Endothelial cell of umbilical vein (primary cell): ENCODE data around the gene OGFOD2. TPM values are rescaled to one million over a fixed set of nuclear protein-coding genes. Genes with fewer than 3 reads are reported as not detected.

Experiments used
- BruUV-seq: library from RNA; stranded (reverse); fragments of 400-500 nt; replicated peaks from 2 replicates; lab custom pipeline; 2021; lab: Mats Ljungman, UMichigan
- CTCF ChIA-PET: fragments of 300-600, 350-600 bp; sonication (Branson Sonifier 250); formaldehyde crosslinking; loops from one replicate; lab custom pipeline; 2021; ENCODE audit warnings: antibody characterized with exemption, inconsistent platforms; lab: Charles Lee
- POLR2A ChIA-PET: fragments of 300-600, 350-600 bp; sonication (Branson Sonifier 250); formaldehyde crosslinking; loops from one replicate; lab custom pipeline; 2021; ENCODE audit warnings: antibody characterized with exemption, inconsistent platforms; lab: Charles Lee
- DNase-seq: peaks from one replicate; pipeline ENCODE4 v3.0.0-alpha.2; 2011; ENCODE audit warnings: low read depth, low spot score
- FAIRE-seq: peaks from 2 replicates; lab custom pipeline; 2011; peaks lifted over from hg19 to GRCh38; lab: Jason Lieb, UNC
- H2AFZ ChIP-seq: 2 replicates; pipeline ENCODE4 v1.6.0; 2012; ENCODE audit warnings: low read depth, low read length, control low read depth, inconsistent platforms
- H3K27ac ChIP-seq: 2 replicates; pipeline ENCODE4 v1.5.1; 2011; ENCODE audit warnings: low read depth, mild to moderate bottlenecking, control low read depth, low read length, moderate library complexity; ENCODE audit not compliant: insufficient read depth
- H3K27me3 ChIP-seq, 2 experiments: 2 replicates each; pipeline versions ENCODE4 v1.6.0 to v1.6.1; 2011; ENCODE audit warnings: low read length in 2 of 2, mixed read lengths in 1 of 2; ENCODE audit not compliant: control insufficient read depth in 2 of 2, insufficient read depth in 2 of 2
- H3K36me3 ChIP-seq, 2 experiments: 2 replicates in 1 of 2; 3 replicates in 1 of 2; pipeline ENCODE4 v1.5.1; 2011; ENCODE audit warnings: low read length in 2 of 2, mild to moderate bottlenecking in 1 of 2, moderate library complexity in 1 of 2; ENCODE audit not compliant: control insufficient read depth in 2 of 2, insufficient read depth in 2 of 2; ENCODE audit errors: extremely low read depth in 1 of 2
- H3K4me1 ChIP-seq: 3 replicates; pipeline ENCODE4 v1.5.1; 2011; ENCODE audit warnings: mild to moderate bottlenecking, low read length; ENCODE audit not compliant: control insufficient read depth, insufficient read depth; ENCODE audit errors: extremely low read depth
- H3K4me2 ChIP-seq: 2 replicates; pipeline ENCODE4 v1.6.1; 2011; ENCODE audit warnings: low read length, control low read depth, mixed read lengths; ENCODE audit not compliant: insufficient read depth
- H3K4me3 ChIP-seq, 3 experiments: fragments of 200-600 bp in 1 of 3; sonication (generic), shearing (Covaris generic) in 1 of 3; replicated peaks in 1 of 3; 2 replicates each; pipeline ENCODE4 v1.5.1; 2011 to 2016; ENCODE audit warnings: control low read depth in 3 of 3, low read length in 3 of 3, mild to moderate bottlenecking in 2 of 3, inconsistent platforms in 1 of 3, low read depth in 1 of 3, moderate library complexity in 1 of 3; ENCODE audit not compliant: insufficient read depth in 1 of 3
- H3K79me2 ChIP-seq: 2 replicates; pipeline ENCODE4 v1.6.0; 2012; ENCODE audit warnings: low read length, inconsistent platforms; ENCODE audit not compliant: control insufficient read depth, insufficient read depth
- H3K9ac ChIP-seq: replicated peaks from 2 replicates; pipeline ENCODE3; 2011; ENCODE audit warnings: low read length, control low read depth; ENCODE audit not compliant: insufficient read depth; ENCODE audit errors: extremely low read depth
- H3K9me1 ChIP-seq: replicated peaks from 3 replicates; pipeline ENCODE4 v1.6.0; 2011; ENCODE audit warnings: mild to moderate bottlenecking, low read length; ENCODE audit not compliant: control insufficient read depth, insufficient read depth; ENCODE audit errors: extremely low read depth
- H3K9me3 ChIP-seq: replicated peaks from 2 replicates; pipeline ENCODE4 v1.5.1; 2012; ENCODE audit warnings: low read length, inconsistent platforms; ENCODE audit not compliant: control insufficient read depth, insufficient read depth
- H4K20me1 ChIP-seq: replicated peaks from 2 replicates; pipeline ENCODE3; 2011; ENCODE audit warnings: mild to moderate bottlenecking, low read length; ENCODE audit not compliant: control insufficient read depth, insufficient read depth; ENCODE audit errors: extremely low read depth
- EZH2 ChIP-seq: IDR thresholded peaks from 2 replicates; pipeline ENCODE4 v1.6.1; 2012; ENCODE audit warnings: borderline replicate concordance, low read depth, mild to moderate bottlenecking, moderate library complexity, low read length, inconsistent platforms; ENCODE audit not compliant: severe bottlenecking
- FOS ChIP-seq: IDR thresholded peaks from 2 replicates; pipeline ENCODE4 v1.6.1; 2011; ENCODE audit warnings: mild to moderate bottlenecking, low read length, moderate library complexity, borderline replicate concordance; ENCODE audit not compliant: insufficient read depth
- GATA2 ChIP-seq: IDR thresholded peaks from 2 replicates; pipeline ENCODE4 v1.7.0; 2011; ENCODE audit warnings: low read depth, mild to moderate bottlenecking, moderate library complexity, mixed read lengths, low read length; ENCODE audit not compliant: insufficient read length, insufficient read depth
- JUN ChIP-seq: IDR thresholded peaks from 2 replicates; pipeline ENCODE4 v1.6.1; 2011; ENCODE audit warnings: borderline replicate concordance, low read depth; ENCODE audit not compliant: insufficient read length, insufficient read depth
- MYC ChIP-seq: IDR thresholded peaks from one replicate; pipeline ENCODE4 v1.6.1; 2011; ENCODE audit warnings: mild to moderate bottlenecking, low read depth, low read length
- POLR2A ChIP-seq: IDR thresholded peaks from 2 replicates; pipeline ENCODE4 v1.6.1; 2012; ENCODE audit warnings: low read depth, mild to moderate bottlenecking, control low read depth, low read length
- POLR2AphosphoS5 ChIP-seq: IDR thresholded peaks from 2 replicates; pipeline ENCODE4 v1.6.1; 2012; ENCODE audit warnings: low read depth, mild to moderate bottlenecking, control low read depth, low read length, moderate library complexity; ENCODE audit not compliant: insufficient read depth
- dilution Hi-C: fragments of 300-500 bp; cut with MboI; formaldehyde crosslinking; loops from one replicate; pipeline ENCODE4 v1.15.0; 2019; ENCODE audit warnings: low sequenced_read_pairs; ENCODE audit not compliant: extremely low pct_ligation_motif_present
- intact Hi-C: fragments of 100-400 bp; cut with micrococcal nuclease; formaldehyde crosslinking; loops from one replicate; pipeline ENCODE4 v1.10.0; 2022
- polyA plus RNA-seq, 4 experiments: library from polyadenylated mRNA; depleted of rRNA in 3 of 4; stranded (reverse) in 3 of 4; unstranded in 1 of 4; fragments of >200 nt; gene quantifications; 2 replicates each; pipeline versions ENCODE4 v1.2.1 to v1.2.3, GENCODE V29; 2011 to 2012; ENCODE audit warnings: missing spikeins in 1 of 4
- total RNA-seq: library from RNA; stranded (reverse); gene quantifications from 2 replicates; pipeline ENCODE4 v1.2.3, GENCODE V29; 2021
- TF ChIP-seq, protein P1 (sequence below): IDR thresholded peaks from 2 replicates; pipeline ENCODE4 v1.6.1; 2011; ENCODE audit not compliant: insufficient read depth, insufficient read length
- TF ChIP-seq, protein P2 (sequence below), 2 donors: IDR thresholded peaks; 1 replicate in 1 of 2; 2 replicates in 1 of 2; pipeline ENCODE4 v1.5.1; 2011; ENCODE audit warnings: low read length in 2 of 2, mild to moderate bottlenecking in 2 of 2, moderate library complexity in 2 of 2, control low read depth in 1 of 2, inconsistent platforms in 1 of 2, low read depth in 1 of 2; ENCODE audit not compliant: insufficient read depth in 1 of 2; ENCODE audit errors: extremely low read depth in 1 of 2

Gene OGFOD2
- total and polyA plus RNA-seq, 2 donors (not counting 3 experiments of a cell fraction or from before 2014, with no cell fraction given), result 16.8 to 24.1 TPM

DNA sequence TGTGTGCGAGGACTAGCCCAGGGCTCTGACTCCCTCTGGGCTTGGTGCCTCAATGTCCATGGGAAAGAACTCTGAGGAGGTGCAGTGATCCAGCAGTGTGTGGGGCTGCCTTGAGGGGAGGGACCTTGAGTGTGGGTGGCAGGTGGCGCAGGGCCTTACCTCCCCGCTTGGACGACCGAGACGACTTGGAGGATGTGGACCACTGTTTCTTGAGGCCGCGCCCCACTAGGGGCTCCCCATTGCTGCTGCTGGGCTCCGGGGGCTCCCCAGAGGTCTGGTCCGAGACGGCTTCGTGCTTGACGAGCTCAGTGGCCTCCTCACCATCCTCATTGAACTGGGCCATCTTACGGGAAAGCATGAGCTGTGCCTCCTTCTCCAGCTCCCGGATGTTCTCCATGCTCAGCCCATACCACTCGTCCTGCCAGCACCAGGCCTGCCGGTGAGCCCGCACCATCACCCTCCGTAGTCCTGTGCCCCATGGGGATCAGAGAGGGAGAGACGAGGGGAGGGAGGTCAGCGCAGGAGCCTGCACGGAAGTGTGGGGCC, 30.1 kb downstream of the OGFOD2 start:
- Histone ChIP-seq H4K20me1 (no peaks in the 10 kb centered on the region), H3K9ac (no peak overlapping the region), H3K4me3 (no peak overlapping the region), H3K4me1 (no peaks in the 10 kb centered on the region), H3K9me3 (no peaks in the 10 kb centered on the region), H3K4me2 (no peak overlapping the region), H3K27me3 (no peaks in the 10 kb centered on the region), H3K36me3 (no peaks in the 10 kb centered on the region), H3K27ac (no peak overlapping the region), H2AFZ (no peak overlapping the region), H3K9me1 (no peaks in the 10 kb centered on the region), H3K79me2 (no peaks in the 10 kb centered on the region)
- DNase-seq (no peak), FAIRE-seq (no peak)
- ChIA-PET POLR2A (no interaction called here), CTCF (interaction anchor here (3.1 kb wide), 1 partner anchor 233 kb away, joined by 8 read pairs; no protein-coding TSS in a partner anchor)
- no TSS peak for BruUV-seq
- intact Hi-C loops (loop anchor here (10.0 kb wide), 1 partner anchor 1180 kb away; no protein-coding TSS in a partner anchor), dilution Hi-C loops (no loop called here)
- TF ChIP-seq EZH2 (no peak), JUN (no peak), POLR2AphosphoS5 (no peak), MYC (no peak), GATA2 (no peak), POLR2A (no peak), FOS (no peak)
- TF ChIP-seq, protein P1, sequence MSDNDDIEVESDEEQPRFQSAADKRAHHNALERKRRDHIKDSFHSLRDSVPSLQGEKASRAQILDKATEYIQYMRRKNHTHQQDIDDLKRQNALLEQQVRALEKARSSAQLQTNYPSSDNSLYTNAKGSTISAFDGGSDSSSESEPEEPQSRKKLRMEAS, result no peak
- TF ChIP-seq, protein P2, sequence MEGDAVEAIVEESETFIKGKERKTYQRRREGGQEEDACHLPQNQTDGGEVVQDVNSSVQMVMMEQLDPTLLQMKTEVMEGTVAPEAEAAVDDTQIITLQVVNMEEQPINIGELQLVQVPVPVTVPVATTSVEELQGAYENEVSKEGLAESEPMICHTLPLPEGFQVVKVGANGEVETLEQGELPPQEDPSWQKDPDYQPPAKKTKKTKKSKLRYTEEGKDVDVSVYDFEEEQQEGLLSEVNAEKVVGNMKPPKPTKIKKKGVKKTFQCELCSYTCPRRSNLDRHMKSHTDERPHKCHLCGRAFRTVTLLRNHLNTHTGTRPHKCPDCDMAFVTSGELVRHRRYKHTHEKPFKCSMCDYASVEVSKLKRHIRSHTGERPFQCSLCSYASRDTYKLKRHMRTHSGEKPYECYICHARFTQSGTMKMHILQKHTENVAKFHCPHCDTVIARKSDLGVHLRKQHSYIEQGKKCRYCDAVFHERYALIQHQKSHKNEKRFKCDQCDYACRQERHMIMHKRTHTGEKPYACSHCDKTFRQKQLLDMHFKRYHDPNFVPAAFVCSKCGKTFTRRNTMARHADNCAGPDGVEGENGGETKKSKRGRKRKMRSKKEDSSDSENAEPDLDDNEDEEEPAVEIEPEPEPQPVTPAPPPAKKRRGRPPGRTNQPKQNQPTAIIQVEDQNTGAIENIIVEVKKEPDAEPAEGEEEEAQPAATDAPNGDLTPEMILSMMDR (IDR thresholded peaks at IDR 0.05; ENCODE audit: extremely low read depth in 1 of 2, insufficient read depth in 1 of 2, low read depth in 1 of 2, low read length in 2 of 2), result no peak
